ENCODE data around the gene CDCA7L. TPM values are rescaled to one million over a fixed set of nuclear protein-coding genes. Genes with fewer than 3 reads are reported as not detected.

The CDCA7L gene
- total RNA-seq, 2 donors from 2014 or later: 8.2 to 38.9 TPM

DNA sequence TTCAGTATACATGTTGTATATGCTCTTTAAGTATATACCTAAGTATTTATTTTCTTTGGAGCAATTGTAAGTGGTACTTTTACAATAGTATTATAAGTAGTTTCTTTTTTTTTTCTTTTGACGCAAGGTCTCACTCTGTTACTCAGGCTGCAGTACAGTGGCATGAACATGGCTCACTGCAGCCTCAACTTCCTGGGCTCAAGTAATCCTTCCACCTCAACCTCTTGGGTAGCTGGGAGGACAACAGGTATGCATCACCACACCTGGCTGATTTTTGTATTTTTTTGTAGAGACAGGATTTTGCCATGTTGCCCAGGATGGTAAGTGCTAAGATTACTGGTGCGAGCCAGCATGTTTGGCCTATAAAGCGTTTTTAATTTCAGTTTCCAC, 13.7 kb upstream of the CDCA7L start:
- ATAC-seq: no peak
- DNase-seq: no peak
- Histone ChIP-seq H3K4me3 (no peak overlapping the region), H3K27ac (no peak overlapping the region), H3K9me3 (no peaks in the 10 kb centered on the region), H3K36me3 (replicated peaks in 1 of 2; ENCODE audit: insufficient read depth in 1 of 2, low read depth in 2 of 2) (no peaks in the 10 kb centered on the region), H3K27me3 (no peaks in the 10 kb centered on the region), H3K4me1 (no peaks in the 10 kb centered on the region)
- intact Hi-C loops (cut with DNase I): no loop called here
- 96 to 97% methylated on average over 3 of the region's 3 CpGs for WGBS, 2 donors
- TF ChIP-seq, protein P1, sequence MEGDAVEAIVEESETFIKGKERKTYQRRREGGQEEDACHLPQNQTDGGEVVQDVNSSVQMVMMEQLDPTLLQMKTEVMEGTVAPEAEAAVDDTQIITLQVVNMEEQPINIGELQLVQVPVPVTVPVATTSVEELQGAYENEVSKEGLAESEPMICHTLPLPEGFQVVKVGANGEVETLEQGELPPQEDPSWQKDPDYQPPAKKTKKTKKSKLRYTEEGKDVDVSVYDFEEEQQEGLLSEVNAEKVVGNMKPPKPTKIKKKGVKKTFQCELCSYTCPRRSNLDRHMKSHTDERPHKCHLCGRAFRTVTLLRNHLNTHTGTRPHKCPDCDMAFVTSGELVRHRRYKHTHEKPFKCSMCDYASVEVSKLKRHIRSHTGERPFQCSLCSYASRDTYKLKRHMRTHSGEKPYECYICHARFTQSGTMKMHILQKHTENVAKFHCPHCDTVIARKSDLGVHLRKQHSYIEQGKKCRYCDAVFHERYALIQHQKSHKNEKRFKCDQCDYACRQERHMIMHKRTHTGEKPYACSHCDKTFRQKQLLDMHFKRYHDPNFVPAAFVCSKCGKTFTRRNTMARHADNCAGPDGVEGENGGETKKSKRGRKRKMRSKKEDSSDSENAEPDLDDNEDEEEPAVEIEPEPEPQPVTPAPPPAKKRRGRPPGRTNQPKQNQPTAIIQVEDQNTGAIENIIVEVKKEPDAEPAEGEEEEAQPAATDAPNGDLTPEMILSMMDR (IDR thresholded peaks at IDR 0.05): no peak
- no peak for TF ChIP-seq POLR2A (IDR thresholded peaks at IDR 0.05)

DNA sequence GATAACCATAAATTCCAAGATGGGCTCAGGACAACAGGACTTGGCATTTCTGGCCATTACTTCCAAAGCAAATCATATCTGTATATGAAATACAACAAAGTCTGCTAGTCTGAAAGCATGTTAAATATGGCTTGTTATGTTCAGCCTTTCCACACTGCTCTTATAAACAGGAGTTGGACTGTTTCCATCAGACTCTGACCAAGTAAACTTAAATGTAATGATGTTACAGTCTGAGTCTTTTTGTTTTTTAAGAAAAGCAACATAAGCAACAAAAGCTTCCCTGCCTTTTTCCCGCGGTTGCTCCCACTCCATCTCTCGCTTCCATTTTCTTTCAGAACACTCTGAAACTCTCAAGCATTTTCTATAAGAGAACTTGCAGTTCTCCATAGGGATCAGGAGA, 8.1 kb upstream of the CDCA7L start:
- H3K9me3 ChIP-seq: no peaks in the 10 kb centered on the region
- DNase-seq (no peak), ATAC-seq (no peak)
- intact Hi-C loops (cut with DNase I): no loop called here
- no peaks in the 10 kb centered on the region for H3K36me3 ChIP-seq (replicated peaks in 1 of 2; ENCODE audit: insufficient read depth in 1 of 2, low read depth in 2 of 2)
- H3K4me3 ChIP-seq: no peak overlapping the region
- H3K27me3 ChIP-seq: no peaks in the 10 kb centered on the region
- 88 to 90% methylated on average over 3 of the region's 3 CpGs for WGBS, 2 donors
- H3K27ac ChIP-seq: no peak overlapping the region
- no peaks in the 10 kb centered on the region for H3K4me1 ChIP-seq
- TF ChIP-seq, protein P1 (IDR thresholded peaks at IDR 0.05): no peak
- no peak for TF ChIP-seq POLR2A (IDR thresholded peaks at IDR 0.05)

DNA sequence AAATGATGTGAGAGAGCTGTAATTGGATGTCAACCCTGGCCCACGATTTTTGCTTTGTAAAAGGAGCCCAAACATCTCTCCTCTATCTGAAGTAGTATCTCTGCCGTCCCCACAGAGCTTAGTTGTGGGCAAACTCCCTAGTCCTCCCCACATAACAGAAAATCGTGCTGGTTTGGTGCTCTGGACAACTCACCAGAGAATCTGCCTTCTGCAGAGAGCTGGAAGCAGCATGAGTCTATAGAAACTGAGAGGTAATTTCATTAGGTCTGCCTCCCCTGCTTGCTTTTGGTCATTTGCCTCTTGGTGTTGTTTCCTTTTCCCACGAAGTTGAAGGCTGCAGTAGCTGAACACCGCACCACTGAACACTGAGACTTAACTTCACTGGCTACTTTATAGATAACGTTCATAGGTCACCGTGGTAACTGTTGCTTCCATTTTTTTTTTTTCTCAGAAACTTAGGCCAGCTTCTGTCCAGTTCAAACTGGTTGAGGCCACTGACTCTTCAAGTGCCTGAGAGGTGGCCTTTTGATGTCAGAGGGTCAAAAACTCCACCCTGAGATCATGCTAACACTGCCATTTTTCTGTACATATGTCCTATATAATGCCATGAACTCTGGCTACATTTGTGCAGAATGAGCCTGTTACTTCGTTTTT, 3.3 kb upstream of the CDCA7L start:
- intact Hi-C loops (cut with DNase I): no loop called here

DNA sequence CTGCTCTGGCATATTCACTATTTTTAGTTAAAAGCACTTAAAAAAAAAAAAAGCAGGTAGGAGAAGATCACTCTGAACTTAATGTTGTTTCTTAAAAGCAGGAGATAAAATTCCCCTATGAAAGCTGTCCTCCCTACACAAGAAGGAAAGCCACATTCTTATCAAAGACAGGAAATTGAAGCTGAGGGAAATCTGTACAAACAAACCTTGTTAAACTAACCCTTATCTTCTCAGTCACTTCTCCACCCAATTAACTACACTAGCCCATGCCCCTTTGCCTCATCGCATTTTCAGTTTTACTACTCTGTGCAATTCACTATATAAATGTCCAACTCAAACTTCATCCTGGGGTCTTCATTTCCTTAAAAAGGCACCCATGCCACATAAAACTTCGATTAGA, 2.7 kb upstream of the CDCA7L start:
- intact Hi-C loops (cut with DNase I): no loop called here
- Histone ChIP-seq H3K9me3 (no peaks in the 10 kb centered on the region), H3K27me3 (no peaks in the 10 kb centered on the region), H3K4me1 (peaks cover 13% of the 10 kb centered on the region), H3K27ac (no peak overlapping the region), H3K36me3 (replicated peaks in 1 of 2; ENCODE audit: insufficient read depth in 1 of 2, low read depth in 2 of 2) (no peaks in the 10 kb centered on the region), H3K4me3 (no peak overlapping the region)
- 60 to 72% methylated on average over 2 of the region's 2 CpGs for WGBS, 2 donors
- TF ChIP-seq POLR2A (IDR thresholded peaks at IDR 0.05): no peak
- TF ChIP-seq, protein P1 (IDR thresholded peaks at IDR 0.05): no peak
- DNase-seq (no peak), ATAC-seq (no peak)

More for the DNA sequence above, 3.3 kb upstream of the CDCA7L start:
- DNase-seq (no peak), ATAC-seq (no peak)
- Histone ChIP-seq H3K9me3 (no peaks in the 10 kb centered on the region), H3K27me3 (no peaks in the 10 kb centered on the region), H3K27ac (no peak overlapping the region), H3K4me1 (peaks cover 8% of the 10 kb centered on the region), H3K4me3 (no peak overlapping the region), H3K36me3 (replicated peaks in 1 of 2; ENCODE audit: insufficient read depth in 1 of 2, low read depth in 2 of 2) (no peaks in the 10 kb centered on the region)
- WGBS, 2 donors: 43 to 45% methylated on average over 8 of the region's 8 CpGs
- TF ChIP-seq, protein P1 (IDR thresholded peaks at IDR 0.05): no peak
- no peak for TF ChIP-seq POLR2A (IDR thresholded peaks at IDR 0.05)

DNA sequence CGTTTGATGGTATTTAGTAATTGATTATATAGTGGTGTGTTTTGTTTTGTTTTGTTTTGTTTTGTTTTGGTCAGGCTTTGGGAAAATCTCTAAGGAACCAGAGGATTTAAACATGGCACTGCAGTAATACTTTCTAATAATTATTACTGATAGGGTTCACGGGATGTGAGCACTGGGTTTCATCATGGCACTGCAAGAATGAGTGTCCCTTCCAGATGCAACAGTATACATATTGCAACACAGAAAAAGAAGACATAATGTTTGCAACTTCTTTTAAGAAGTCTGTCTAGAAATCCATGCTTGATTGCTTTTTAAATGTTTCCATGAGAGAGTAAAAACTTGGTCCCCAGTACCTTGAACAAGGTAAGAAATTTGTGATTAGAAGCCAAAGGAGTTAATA, 2.2 kb upstream of the CDCA7L start:
- H3K27ac ChIP-seq: no peak overlapping the region
- no peak overlapping the region for H3K4me3 ChIP-seq
- H3K27me3 ChIP-seq: no peaks in the 10 kb centered on the region
- no peaks in the 10 kb centered on the region for H3K36me3 ChIP-seq (replicated peaks in 1 of 2; ENCODE audit: insufficient read depth in 1 of 2, low read depth in 2 of 2)
- ATAC-seq: no peak
- H3K9me3 ChIP-seq: no peaks in the 10 kb centered on the region
- intact Hi-C loops (cut with DNase I): no loop called here
- TF ChIP-seq POLR2A (IDR thresholded peaks at IDR 0.05): no peak
- TF ChIP-seq, protein P1 (IDR thresholded peaks at IDR 0.05): no peak
- DNase-seq: no peak
- 78% methylated on average over 2 of the region's 2 CpGs for WGBS, 2 donors
- H3K4me1 ChIP-seq: peaks cover 13% of the 10 kb centered on the region

Measured in body of pancreas (tissue), 4 donors.